Common myeloid progenitor, CD34-positive (primary cell): ENCODE measurements around the gene MVB12B.

ENCODE experiments used
- CTCF ChIA-PET: fragments of 350-600 bp; sonication (Branson Sonifier 250); formaldehyde crosslinking; loops from one replicate; lab custom pipeline; 2021; ENCODE audit warnings: antibody characterized with exemption; lab: Charles Lee
- POLR2A ChIA-PET: fragments of 350-600 bp; sonication (Branson Sonifier 250); formaldehyde crosslinking; loops from one replicate; lab custom pipeline; 2021; ENCODE audit warnings: antibody characterized with exemption; lab: Charles Lee
- DNase-seq, 3 donors: peaks; one replicate each; pipeline versions ENCODE4 v3.0.0 to v3.0.0-alpha.2; 2013
- H3K27ac ChIP-seq, 2 experiments: 1 replicate in 1 of 2; 2 replicates in 1 of 2; pipeline ENCODE4 v1.7.0; 2013; ENCODE audit warnings: inconsistent platforms in 2 of 2, low read length in 2 of 2, mild to moderate bottlenecking in 2 of 2, low read depth in 1 of 2, moderate library complexity in 1 of 2; ENCODE audit not compliant: severe bottlenecking in 2 of 2, insufficient read depth in 1 of 2, poor library complexity in 1 of 2
- H3K27me3 ChIP-seq, 5 experiments: replicated peaks in 2 of 5; 1 replicate in 3 of 5; 2 replicates in 2 of 5; pipeline versions ENCODE4 v1.6.1 to v1.7.0; 2013; ENCODE audit warnings: low read length in 4 of 5, mild to moderate bottlenecking in 2 of 5, moderate library complexity in 2 of 5, inconsistent platforms in 1 of 5; ENCODE audit not compliant: insufficient read depth in 5 of 5, control insufficient read depth in 4 of 5
- H3K36me3 ChIP-seq, 4 experiments: 1 replicate in 2 of 4; 2 replicates in 2 of 4; pipeline versions ENCODE4 v1.6.1 to v1.7.0; 2013; ENCODE audit warnings: low read length in 3 of 4, control low read depth in 1 of 4, mild to moderate bottlenecking in 1 of 4; ENCODE audit not compliant: control insufficient read depth in 4 of 4, insufficient read depth in 4 of 4
- H3K4me1 ChIP-seq, 4 experiments: 1 replicate in 3 of 4; 2 replicates in 1 of 4; pipeline versions ENCODE4 v1.6.1 to v1.7.1; 2013; ENCODE audit warnings: low read length in 3 of 4, mild to moderate bottlenecking in 3 of 4, control low read depth in 1 of 4, inconsistent platforms in 1 of 4, moderate library complexity in 1 of 4; ENCODE audit not compliant: control insufficient read depth in 4 of 4, insufficient read depth in 4 of 4; ENCODE audit errors: control extremely low read depth in 1 of 4
- H3K4me3 ChIP-seq, 7 experiments: 1 replicate in 4 of 7; 2 replicates in 3 of 7; pipeline versions ENCODE4 v1.5.1 to v1.7.0; 2013; ENCODE audit warnings: mild to moderate bottlenecking in 7 of 7, low read length in 6 of 7, moderate library complexity in 6 of 7, inconsistent platforms in 2 of 7, low read depth in 2 of 7, control low read depth in 1 of 7; ENCODE audit not compliant: insufficient read depth in 4 of 7, control insufficient read depth in 1 of 7; ENCODE audit errors: extremely low read depth in 1 of 7
- H3K9me3 ChIP-seq, 5 experiments: 1 replicate in 4 of 5; 2 replicates in 1 of 5; pipeline versions ENCODE4 v1.6.1 to v1.7.1; 2013; ENCODE audit warnings: low read length in 4 of 5, mild to moderate bottlenecking in 2 of 5, inconsistent platforms in 1 of 5, low read depth in 1 of 5, moderate library complexity in 1 of 5; ENCODE audit not compliant: control insufficient read depth in 4 of 5, insufficient read depth in 2 of 5; ENCODE audit errors: control extremely low read depth in 1 of 5
- WGBS: methylation state at CpG from one replicate; pipeline ENCODE4 v1.1.5; 2013; ENCODE audit not compliant: insufficient coverage; 5-methylcytosine and 5-hydroxymethylcytosine counted together

Gene MVB12B

DNA sequence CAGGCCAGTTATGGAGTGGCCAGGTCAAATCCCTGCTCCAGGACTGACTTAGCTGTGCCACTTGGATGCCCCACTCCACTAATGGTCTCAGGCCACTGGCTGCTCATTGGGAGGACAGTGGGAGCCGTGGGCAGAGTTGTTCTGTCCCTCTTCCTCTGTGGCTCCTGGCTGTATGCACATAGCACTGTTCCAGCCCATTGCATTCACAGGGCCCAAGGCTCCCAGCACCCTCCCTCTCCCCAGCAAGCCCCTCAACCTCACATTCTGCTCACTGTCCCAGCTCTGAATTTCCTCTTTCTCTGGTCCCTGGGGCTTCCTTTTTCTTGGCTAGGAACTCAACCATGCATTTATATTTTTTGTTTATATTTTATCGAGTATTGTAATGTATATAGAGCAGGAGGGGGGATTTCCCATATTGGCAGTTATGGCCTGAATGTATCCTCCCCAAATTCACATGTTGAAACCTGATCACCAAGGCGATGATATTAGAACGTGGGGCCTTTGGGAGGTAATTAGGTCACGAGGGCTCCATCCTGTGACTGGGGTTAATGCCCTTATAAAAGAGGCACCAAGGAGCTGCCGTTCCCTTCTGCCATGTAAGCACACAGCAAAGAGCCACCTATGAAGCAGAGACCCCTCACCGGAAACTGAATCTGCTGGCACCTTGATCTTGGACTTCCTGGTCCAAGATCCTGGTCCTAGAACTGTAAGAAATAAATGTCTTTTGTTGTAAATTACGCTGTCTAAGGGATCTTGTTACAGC lies 17.0 kb upstream of the MVB12B start:
- no peaks in the 10 kb centered on the region for H3K36me3 ChIP-seq
- CTCF ChIA-PET = interaction anchor here (0.8 to 3.7 kb wide), 6 partner anchors 14 to 181 kb away, joined by 3 to 15 read pairs (median 4); no protein-coding TSS in a partner anchor
- POLR2A ChIA-PET = no interaction called here
- WGBS = 92% methylated on average over 3 of the region's 8 CpGs
- H3K27me3 ChIP-seq = no peaks in the 10 kb centered on the region
- H3K4me1 ChIP-seq = peaks cover 0 to 9% (median 0%) of the 10 kb centered on the region in 4 experiments
- no peak overlapping the region for H3K4me3 ChIP-seq
- no peak overlapping the region for H3K27ac ChIP-seq
- DNase-seq = peak in 1 of 3 donors; percentile 14
- H3K9me3 ChIP-seq = no peaks in the 10 kb centered on the region

- Histone ChIP-seq H3K27me3 (no peaks in the 10 kb centered on the region), H3K27ac (no peak overlapping the region), H3K4me1 (peaks cover 0 to 9% (median 0%) of the 10 kb centered on the region in 4 experiments), H3K36me3 (no peaks in the 10 kb centered on the region), H3K4me3 (no peak overlapping the region), H3K9me3 (no peaks in the 10 kb centered on the region)
- CTCF ChIA-PET = interaction anchor here (1.2 to 3.7 kb wide), 3 partner anchors 54 to 86 kb away, joined by 3 to 15 read pairs (median 4); no protein-coding TSS in a partner anchor
- WGBS = 83% methylated on average over 1 of the region's 5 CpGs
- POLR2A ChIA-PET = no interaction called here
- no peak for DNase-seq
Observed at GRCh38 chr9:126312584-126313551, 13.8 kb upstream of the MVB12B start.

DNA sequence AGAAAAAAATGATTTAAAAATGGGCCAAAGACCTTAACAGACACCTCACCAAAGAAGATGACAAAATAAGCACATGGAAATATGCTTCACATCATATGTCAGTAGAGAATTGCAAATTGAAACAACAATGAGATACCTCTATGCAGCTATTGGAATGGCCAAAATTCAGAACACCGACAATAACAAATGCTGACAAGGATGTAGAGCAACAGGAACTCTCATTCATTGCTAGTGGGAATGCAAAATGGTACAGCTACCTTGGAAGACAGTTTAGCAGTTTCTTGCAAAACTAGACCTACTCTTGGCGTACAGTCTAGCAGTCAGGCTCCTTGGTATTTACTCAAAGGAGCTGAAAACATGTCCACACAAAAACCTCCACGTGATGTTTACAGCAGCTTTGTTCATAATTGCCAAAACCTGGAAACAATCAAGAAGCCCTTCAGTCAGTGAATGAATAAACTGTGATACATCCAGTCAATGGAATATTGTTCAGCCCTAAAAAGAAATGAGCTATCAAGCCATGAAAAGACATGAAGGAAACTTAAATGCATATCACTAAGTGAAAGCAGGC lies 10.5 kb upstream of the MVB12B start:
- Histone ChIP-seq H3K4me3 (no peak overlapping the region), H3K9me3 (no peaks in the 10 kb centered on the region), H3K27ac (no peak overlapping the region), H3K27me3 (no peaks in the 10 kb centered on the region), H3K36me3 (no peaks in the 10 kb centered on the region), H3K4me1 (peaks cover 0 to 4% (median 0%) of the 10 kb centered on the region in 4 experiments)
- ChIA-PET CTCF (interaction anchor here (0.7 to 11.1 kb wide), 13 partner anchors 9 to 181 kb away, joined by 3 to 230 read pairs (median 4); no protein-coding TSS in a partner anchor), POLR2A (interaction anchor here (0.6 kb wide), 1 partner anchor 338 kb away, joined by 4 read pairs; no protein-coding TSS in a partner anchor)
- WGBS = 100% methylated on average over 2 of the region's 3 CpGs
- DNase-seq = no peak

- peak; percentile 56 to 84 (median 81) for DNase-seq
- Histone ChIP-seq H3K36me3 (no peaks in the 10 kb centered on the region), H3K27ac (no peak overlapping the region), H3K4me1 (peaks cover 0 to 4% (median 0%) of the 10 kb centered on the region in 4 experiments), H3K4me3 (no peak overlapping the region), H3K9me3 (no peaks in the 10 kb centered on the region), H3K27me3 (no peaks in the 10 kb centered on the region)
- POLR2A ChIA-PET = no interaction called here
- 71% methylated on average over 1 of the region's 4 CpGs for WGBS
- CTCF ChIA-PET = interaction anchor here (0.6 to 11.1 kb wide), 26 partner anchors 8 to 498 kb away, joined by 3 to 230 read pairs (median 4); no protein-coding TSS in a partner anchor
Observed at GRCh38 chr9:126317513-126317912, 9.1 kb upstream of the MVB12B start.

GRCh38 chr9:126318858-126319257 lies 7.8 kb upstream of the MVB12B start:
- WGBS = 100% methylated on average over 5 of the region's 6 CpGs
- POLR2A ChIA-PET = no interaction called here

DNA sequence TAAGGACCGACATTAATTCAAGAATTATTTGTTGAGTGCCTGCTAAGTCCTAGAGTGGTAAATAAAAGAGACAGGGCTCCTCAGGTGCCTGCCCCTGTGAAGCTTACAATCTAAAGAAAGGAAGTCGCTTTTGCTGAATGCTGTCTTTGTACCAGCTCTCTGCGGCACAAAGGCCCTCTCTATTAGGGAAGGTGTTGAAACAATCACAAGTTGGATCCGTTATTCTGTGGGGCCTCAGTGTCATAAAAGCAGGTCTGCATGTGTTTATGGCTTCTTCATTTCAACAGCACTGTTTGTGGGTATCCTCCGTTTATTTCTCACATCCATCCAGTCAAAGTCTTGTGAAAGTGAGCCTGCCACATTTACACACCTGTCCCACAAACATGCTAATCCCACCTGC lies 7.0 kb upstream of the MVB12B start:
- Histone ChIP-seq H3K27me3 (no peaks in the 10 kb centered on the region), H3K4me3 (no peak overlapping the region), H3K4me1 (peaks cover 0 to 4% (median 0%) of the 10 kb centered on the region in 4 experiments), H3K27ac (no peak overlapping the region), H3K9me3 (peaks cover 0 to 8% (median 3%) of the 10 kb centered on the region in 5 experiments), H3K36me3 (no peaks in the 10 kb centered on the region)
- ChIA-PET POLR2A (no interaction called here), CTCF (interaction anchor here (0.6 to 11.1 kb wide), 5 partner anchors 28 to 178 kb away, joined by 3 to 230 read pairs (median 19); no protein-coding TSS in a partner anchor)
- WGBS = 100% methylated on average over 4 of the region's 5 CpGs
- DNase-seq = no peak

More at GRCh38 chr9:126318858-126319257, 7.8 kb upstream of the MVB12B start:
- H3K27me3 ChIP-seq = no peaks in the 10 kb centered on the region
- CTCF ChIA-PET = interaction anchor here (0.6 to 11.1 kb wide), 10 partner anchors 13 to 179 kb away, joined by 3 to 230 read pairs (median 6); no protein-coding TSS in a partner anchor
- peaks cover 0 to 4% (median 0%) of the 10 kb centered on the region in 4 experiments for H3K4me1 ChIP-seq
- H3K27ac ChIP-seq = no peak overlapping the region
- no peak for DNase-seq
- H3K36me3 ChIP-seq = no peaks in the 10 kb centered on the region
- no peak overlapping the region for H3K4me3 ChIP-seq
- peaks cover 0 to 4% (median 0%) of the 10 kb centered on the region in 5 experiments for H3K9me3 ChIP-seq
